Calu3 (cell line): Measurements from ENCODE around the gene PLPP3. TPM values are rescaled to one million over a fixed set of nuclear protein-coding genes. Genes with fewer than 3 reads are reported as not detected.

Experiments used
- BruUV-seq: library from RNA; stranded (reverse); fragments of 400-500 nt; replicated peaks from 2 replicates; lab custom pipeline; 2021; lab: Mats Ljungman, UMichigan
- CTCF ChIA-PET: fragments of 300-600 bp; sonication (Branson Sonifier 250); formaldehyde crosslinking; loops from one replicate; lab custom pipeline; 2022; ENCODE audit warnings: antibody characterized with exemption; lab: Charles Lee
- DNase-seq: peaks from one replicate; pipeline ENCODE4 v3.0.0; 2022
- H3K27ac Mint-ChIP-seq: one replicate; pipeline ENCODE4 v1.8.0; 2022; ENCODE audit warnings: mixed read lengths; ENCODE audit not compliant: unreplicated experiment
- H3K27me3 Mint-ChIP-seq: one replicate; pipeline ENCODE4 v1.8.0; 2022; ENCODE audit warnings: mixed read lengths; ENCODE audit not compliant: unreplicated experiment
- H3K36me3 Mint-ChIP-seq: one replicate; pipeline ENCODE4 v1.8.0; 2022; ENCODE audit warnings: mild to moderate bottlenecking, moderate library complexity, mixed read lengths; ENCODE audit not compliant: insufficient read depth, unreplicated experiment
- H3K4me1 Mint-ChIP-seq: one replicate; pipeline ENCODE4 v1.8.0; 2022; ENCODE audit warnings: mild to moderate bottlenecking, low read depth, mixed read lengths; ENCODE audit not compliant: unreplicated experiment
- H3K4me3 Mint-ChIP-seq: one replicate; pipeline ENCODE4 v1.8.0; 2022; ENCODE audit warnings: mild to moderate bottlenecking, low read depth, moderate library complexity, mixed read lengths; ENCODE audit not compliant: unreplicated experiment
- H3K9me3 Mint-ChIP-seq: one replicate; pipeline ENCODE4 v1.8.0; 2022; ENCODE audit warnings: low read depth, mixed read lengths; ENCODE audit not compliant: unreplicated experiment
- intact Hi-C: fragments of 100-400 bp; cut with micrococcal nuclease; formaldehyde crosslinking; loops from one replicate; pipeline ENCODE4 v1.10.0; 2022; ENCODE audit not compliant: unreplicated experiment
- total RNA-seq: library from RNA; stranded (reverse); gene quantifications from 2 replicates; pipeline ENCODE4 v1.2.3, GENCODE V29; 2022
- TF ChIP-seq, protein P1 (sequence below): fragments of 200-600 bp; IDR thresholded peaks from one replicate; pipeline ENCODE4 v1.8.0; 2022; ENCODE audit warnings: antibody characterized with exemption; ENCODE audit not compliant: unreplicated experiment

The PLPP3 gene
- total RNA-seq, 1 experiment from 2014 or later, result 18.9 TPM

DNA sequence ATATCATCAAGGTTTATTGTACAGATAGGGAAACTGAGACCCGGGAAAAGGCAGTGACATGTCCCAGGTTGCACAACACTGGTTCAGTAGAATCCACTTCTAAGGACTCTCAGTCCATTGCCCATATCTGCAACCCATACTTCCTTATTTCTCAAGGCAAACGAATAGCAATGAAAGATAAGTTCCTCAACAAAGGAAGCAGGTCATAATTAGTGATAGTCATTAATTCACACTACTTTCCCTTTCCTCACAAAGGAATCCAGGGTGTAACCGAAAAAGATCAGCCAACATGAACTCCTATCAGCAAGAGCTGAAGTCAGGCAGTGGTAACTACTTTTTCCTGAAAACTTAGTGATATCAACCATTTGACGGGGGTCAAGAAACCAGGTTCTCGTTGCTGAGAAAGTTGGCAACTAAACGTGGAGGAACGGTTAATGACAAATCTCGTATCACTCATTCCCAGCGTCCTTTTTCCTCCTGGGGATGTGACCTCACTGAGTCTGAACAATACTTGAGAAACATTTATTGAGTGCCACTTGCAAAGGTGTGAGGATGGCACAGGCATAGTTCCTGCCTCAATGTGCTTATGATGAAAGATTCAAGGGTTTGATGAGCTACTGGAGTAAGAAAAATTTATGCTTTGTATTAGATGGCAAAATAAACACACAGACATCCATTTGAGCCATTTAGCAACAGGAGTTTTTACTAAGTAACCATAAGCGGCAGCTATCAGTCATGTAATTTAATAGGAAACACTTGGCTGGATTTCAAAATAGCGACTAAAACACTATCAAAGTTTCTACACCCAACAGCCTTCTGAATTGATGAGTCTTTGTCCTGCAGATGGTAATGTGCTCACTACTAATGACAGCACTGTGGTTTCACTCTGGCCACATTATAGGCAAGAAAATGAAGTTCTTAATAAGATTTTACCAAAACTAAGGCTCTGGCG, 82.3 kb downstream of the PLPP3 start:
- TF ChIP-seq, protein P1, sequence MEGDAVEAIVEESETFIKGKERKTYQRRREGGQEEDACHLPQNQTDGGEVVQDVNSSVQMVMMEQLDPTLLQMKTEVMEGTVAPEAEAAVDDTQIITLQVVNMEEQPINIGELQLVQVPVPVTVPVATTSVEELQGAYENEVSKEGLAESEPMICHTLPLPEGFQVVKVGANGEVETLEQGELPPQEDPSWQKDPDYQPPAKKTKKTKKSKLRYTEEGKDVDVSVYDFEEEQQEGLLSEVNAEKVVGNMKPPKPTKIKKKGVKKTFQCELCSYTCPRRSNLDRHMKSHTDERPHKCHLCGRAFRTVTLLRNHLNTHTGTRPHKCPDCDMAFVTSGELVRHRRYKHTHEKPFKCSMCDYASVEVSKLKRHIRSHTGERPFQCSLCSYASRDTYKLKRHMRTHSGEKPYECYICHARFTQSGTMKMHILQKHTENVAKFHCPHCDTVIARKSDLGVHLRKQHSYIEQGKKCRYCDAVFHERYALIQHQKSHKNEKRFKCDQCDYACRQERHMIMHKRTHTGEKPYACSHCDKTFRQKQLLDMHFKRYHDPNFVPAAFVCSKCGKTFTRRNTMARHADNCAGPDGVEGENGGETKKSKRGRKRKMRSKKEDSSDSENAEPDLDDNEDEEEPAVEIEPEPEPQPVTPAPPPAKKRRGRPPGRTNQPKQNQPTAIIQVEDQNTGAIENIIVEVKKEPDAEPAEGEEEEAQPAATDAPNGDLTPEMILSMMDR, result no peak
- CTCF ChIA-PET, result no interaction called here
- intact Hi-C loops, result no loop called here
- Mint-ChIP-seq H3K36me3 (peaks cover 5% of the 10 kb centered on the region), H3K4me1 (no peaks in the 10 kb centered on the region), H3K4me3 (no peak overlapping the region), H3K9me3 (no peaks in the 10 kb centered on the region), H3K27me3 (no peaks in the 10 kb centered on the region), H3K27ac (no peak overlapping the region)
- DNase-seq, result no peak
- no TSS peak for BruUV-seq

DNA sequence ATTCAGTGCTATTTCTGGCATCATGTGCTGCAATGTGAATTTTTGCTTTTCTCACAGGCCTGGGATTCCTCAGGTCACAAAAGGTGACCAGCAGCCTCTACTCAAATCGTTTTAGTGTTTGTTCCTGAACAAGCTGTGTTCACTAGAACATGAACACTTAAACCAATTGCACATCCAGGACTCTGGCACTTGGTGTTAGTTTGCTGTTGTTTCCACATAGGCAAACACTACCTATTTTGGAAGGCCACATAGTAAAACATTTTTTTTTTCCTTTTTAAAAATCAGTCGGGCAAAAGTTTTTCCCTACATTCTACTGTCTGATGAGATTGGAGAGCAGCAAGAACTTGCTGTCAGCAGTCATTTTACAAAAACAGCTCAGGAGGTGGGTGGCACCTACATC, 83.2 kb downstream of the PLPP3 start:
- TF ChIP-seq, protein P1, result no peak
- peaks cover 5% of the 10 kb centered on the region for H3K36me3 Mint-ChIP-seq
- H3K4me1 Mint-ChIP-seq, result peaks cover 8% of the 10 kb centered on the region
- no TSS peak for BruUV-seq
- no peak overlapping the region for H3K27ac Mint-ChIP-seq
- H3K4me3 Mint-ChIP-seq, result no peak overlapping the region
- no peaks in the 10 kb centered on the region for H3K9me3 Mint-ChIP-seq
- CTCF ChIA-PET, result no interaction called here
- H3K27me3 Mint-ChIP-seq, result no peaks in the 10 kb centered on the region
- intact Hi-C loops, result no loop called here
- no peak for DNase-seq

DNA sequence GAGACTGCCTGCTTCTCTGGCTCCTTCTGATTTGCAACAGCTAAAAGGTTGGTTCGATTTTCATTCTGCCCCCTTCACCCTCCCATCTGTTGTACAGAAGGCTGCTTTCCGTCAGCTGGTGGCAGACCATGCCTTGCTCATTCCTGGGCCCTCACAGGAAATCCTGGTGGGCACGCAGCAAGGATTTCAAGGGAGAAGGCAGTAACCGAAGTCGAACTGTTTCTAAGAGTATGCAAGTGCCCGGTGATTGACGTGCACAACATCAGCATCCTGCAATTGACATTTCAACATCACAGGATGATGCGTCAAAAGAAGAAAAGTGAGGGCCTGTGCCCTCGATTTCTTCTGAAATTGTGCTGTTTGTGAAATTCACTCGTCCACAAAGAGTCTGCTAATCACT, 83.8 kb downstream of the PLPP3 start:
- CTCF ChIA-PET, result no interaction called here
- H3K27me3 Mint-ChIP-seq, result no peaks in the 10 kb centered on the region
- H3K4me1 Mint-ChIP-seq, result peaks cover 14% of the 10 kb centered on the region
- intact Hi-C loops, result no loop called here
- H3K4me3 Mint-ChIP-seq, result no peak overlapping the region
- no peak overlapping the region for H3K27ac Mint-ChIP-seq
- no TSS peak for BruUV-seq
- no peaks in the 10 kb centered on the region for H3K9me3 Mint-ChIP-seq
- TF ChIP-seq, protein P1, result no peak
- peaks cover 5% of the 10 kb centered on the region for H3K36me3 Mint-ChIP-seq
- DNase-seq, result no peak

DNA sequence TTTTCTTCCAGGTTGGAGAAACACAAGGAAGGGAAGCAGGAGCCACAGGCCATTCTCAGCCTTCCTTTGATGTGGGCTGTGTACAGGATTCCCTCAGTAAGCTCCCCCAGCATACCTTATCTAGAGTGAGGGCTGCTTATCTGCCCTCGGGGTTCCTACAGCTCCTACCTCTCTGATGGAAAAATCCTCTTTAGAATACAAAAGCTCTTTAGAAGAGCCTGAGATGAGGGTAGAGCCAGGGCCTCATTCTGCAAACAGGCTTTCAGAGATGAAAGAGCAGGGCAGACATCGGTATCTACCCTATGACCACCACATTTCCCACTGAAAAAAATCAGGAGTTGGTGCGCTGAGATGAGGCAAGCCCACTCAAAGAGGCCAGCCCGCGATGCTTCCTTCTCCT, 85.1 kb downstream of the PLPP3 start:
- Mint-ChIP-seq H3K4me3 (no peak overlapping the region), H3K27ac (no peak overlapping the region), H3K9me3 (no peaks in the 10 kb centered on the region), H3K4me1 (peaks cover 20% of the 10 kb centered on the region), H3K27me3 (no peaks in the 10 kb centered on the region), H3K36me3 (peaks cover 5% of the 10 kb centered on the region)
- CTCF ChIA-PET, result no interaction called here
- intact Hi-C loops, result no loop called here
- TF ChIP-seq, protein P1, result no peak
- DNase-seq, result no peak
- BruUV-seq, result no TSS peak
